Thyroid gland (tissue), 4 donors: ENCODE results near the gene SPCS2. TPM values are rescaled to one million over a fixed set of nuclear protein-coding genes. Genes with fewer than 3 reads are reported as not detected.

Source experiments
- DNase-seq, 2 donors: peaks; one replicate each; pipeline ENCODE4 v3.0.0-alpha.2; 2019
- H3K27ac ChIP-seq, 3 donors: fragments of 200-600 bp; sonication (generic); 1 replicate in 2 of 3; 2 replicates in 1 of 3; pipeline ENCODE4 v1.5.1; 2016 to 2019; ENCODE audit warnings: mild to moderate bottlenecking in 1 of 3, moderate library complexity in 1 of 3
- H3K27me3 ChIP-seq: fragments of 200-600 bp; sonication (generic); one replicate; pipeline ENCODE4 v1.5.1; 2019
- H3K36me3 ChIP-seq, 2 donors: fragments of 200-600 bp; sonication (generic); one replicate each; pipeline ENCODE4 v1.5.1; 2016 to 2019
- H3K4me1 ChIP-seq, 2 donors: fragments of 200-600 bp; sonication (generic); one replicate each; pipeline ENCODE4 v1.5.1; 2017 to 2019
- H3K4me3 ChIP-seq, 3 donors: fragments of 200-600 bp; sonication (generic); replicated peaks in 1 of 3; 1 replicate in 2 of 3; 2 replicates in 1 of 3; pipeline ENCODE4 v1.5.1; 2016; ENCODE audit warnings: mild to moderate bottlenecking in 1 of 3
- H3K9me3 ChIP-seq: fragments of 200-600 bp; sonication (generic); one replicate; pipeline ENCODE4 v1.5.1; 2017
- CTCF ChIP-seq, 6 experiments: fragments of 200-600 bp in 3 of 6; fragments of 450-650 bp in 3 of 6; sonication (generic) in 3 of 6; IDR thresholded peaks; one replicate each; pipeline ENCODE4 v1.5.1; 2016 to 2019; ENCODE audit warnings: antibody characterized with exemption in 6 of 6, mild to moderate bottlenecking in 2 of 6, inconsistent platforms in 1 of 6, moderate library complexity in 1 of 6
- POLR2A ChIP-seq, 2 donors: fragments of 450-650 bp; IDR thresholded peaks; one replicate each; pipeline ENCODE4 v1.6.1; 2017; ENCODE audit warnings: antibody characterized with exemption in 2 of 2, mild to moderate bottlenecking in 2 of 2, moderate library complexity in 1 of 2
- WGBS, 2 donors: methylation state at CpG; one replicate each; pipeline ENCODE4 v1.1.5; 2017; 5-methylcytosine and 5-hydroxymethylcytosine counted together
- intact Hi-C: fragments of 100-400 bp; cut with DNase I; formaldehyde crosslinking; loops from one replicate; pipeline ENCODE4 v1.15.1; 2023
- small RNA-seq: library from RNA; depleted of rRNA; stranded (forward); fragments of <200 nt; gene quantifications from one replicate; pipeline ENCODE3, GENCODE V24; 2016
- total RNA-seq, 4 donors: library from RNA; depleted of rRNA; stranded (reverse); fragments of >200 nt; gene quantifications; one replicate each; pipeline ENCODE4 v1.2.3, GENCODE V29; 2016

SPCS2 gene
- total RNA-seq, 4 donors from 2014 or later = 53.6 to 229 (median 120) TPM

GRCh38 chr11:75024764-75025211, 75.7 kb downstream of the SPCS2 start:
- no peak overlapping the region for H3K27ac ChIP-seq
- intact Hi-C loops = loop anchor here (10.0 kb wide), 1 partner anchor 220 kb away; the partner anchor contains the start of gene TPBGL

GRCh38 chr11:75025561-75025960, 76.5 kb downstream of the SPCS2 start:
- TF ChIP-seq POLR2A (IDR thresholded peaks at IDR 0.05) = no peak
- H3K27me3 ChIP-seq = no peaks in the 10 kb centered on the region
- H3K4me3 ChIP-seq = no peak overlapping the region
- H3K27ac ChIP-seq = no peak overlapping the region
- peaks cover 11 to 17% of the 10 kb centered on the region in 2 donors for H3K4me1 ChIP-seq
- no peaks in the 10 kb centered on the region for H3K36me3 ChIP-seq
- no peaks in the 10 kb centered on the region for H3K9me3 ChIP-seq
- DNase-seq = no peak
- intact Hi-C loops = loop anchor here (10.0 kb wide), 1 partner anchor 219 kb away; the partner anchor contains the start of gene TPBGL
- 94 to 96% methylated on average over 1 of the region's 1 CpG for WGBS, 2 donors

More at GRCh38 chr11:75024764-75025211, 75.7 kb downstream of the SPCS2 start:
- DNase-seq = no peak
- Histone ChIP-seq H3K27me3 (no peaks in the 10 kb centered on the region), H3K36me3 (no peaks in the 10 kb centered on the region), H3K4me3 (no peak overlapping the region), H3K4me1 (peaks cover 11 to 17% of the 10 kb centered on the region in 2 donors), H3K9me3 (no peaks in the 10 kb centered on the region)
- WGBS, 2 donors = 92 to 97% methylated on average over 1 of the region's 1 CpG
- no peak for TF ChIP-seq POLR2A (IDR thresholded peaks at IDR 0.05)
- TF ChIP-seq CTCF (IDR thresholded peaks at IDR 0.05) = no peak

GRCh38 chr11:75028321-75028720, 79.3 kb downstream of the SPCS2 start:
- Histone ChIP-seq H3K9me3 (no peaks in the 10 kb centered on the region), H3K4me3 (no peak overlapping the region), H3K27ac (no peak overlapping the region), H3K4me1 (peaks cover 0 to 5% of the 10 kb centered on the region in 2 donors), H3K27me3 (no peaks in the 10 kb centered on the region), H3K36me3 (no peaks in the 10 kb centered on the region)
- TF ChIP-seq CTCF (IDR thresholded peaks at IDR 0.05) (no peak), POLR2A (IDR thresholded peaks at IDR 0.05) (no peak)
- intact Hi-C loops = loop anchor here (10.0 kb wide), 1 partner anchor 216 kb away; the partner anchor contains the start of gene TPBGL
- no peak for DNase-seq

Small RNAs within 50 kb of the gene (small RNA-seq; reads per million reads assigned to genes)
- gene RNU6-216P = not detected

Other genes with a start within 250 kb of the SPCS2 start
- not detected for gene CHRDL2, start 217.8 kb upstream of the SPCS2 start, total RNA-seq
- 10 to 100 TPM; 24.1 to 30.2 (median 27.5) TPM for gene RNF169, start 200.4 kb upstream of the SPCS2 start, total RNA-seq
- gene XRRA1, start 175 bp upstream of the SPCS2 start, total RNA-seq = 10 to 100 TPM; 26.8 to 80.6 (median 39.1) TPM
- gene NEU3, start 39.7 kb downstream of the SPCS2 start, total RNA-seq = 10 to 100 TPM in 2 of 4 donors, 1 to 10 TPM in 2; 8.1 to 13.0 (median 9.2) TPM
- gene OR2AT4, start 147.6 kb downstream of the SPCS2 start, total RNA-seq = not detected
- 100 to 1,000 TPM in 1 of 4 donors, 10 to 100 TPM in 3; 22.0 to 244 (median 56.9) TPM for gene SLCO2B1, start 201.8 kb downstream of the SPCS2 start, total RNA-seq